HEK293 (cell line): Measurements from ENCODE around the gene METTL6.

ENCODE experiments used
- GLIS2 ChIP-seq: fragments of 450-650 bp; formaldehyde crosslinking; IDR thresholded peaks from 2 replicates; pipeline ENCODE4 v1.5.1; 2016; ENCODE audit warnings: missing biosample characterization, missing genetic modification characterization
- PATZ1 ChIP-seq: fragments of 450-650 bp; formaldehyde crosslinking; IDR thresholded peaks from 2 replicates; pipeline ENCODE4 v1.5.1; 2016; ENCODE audit warnings: missing biosample characterization, missing genetic modification characterization
- YY1 ChIP-seq: fragments of 450-650 bp; formaldehyde crosslinking; IDR thresholded peaks from 2 replicates; pipeline ENCODE4 v1.5.1; 2018; ENCODE audit warnings: missing biosample characterization, missing genetic modification characterization
- ZFP37 ChIP-seq: fragments of 450-650 bp; formaldehyde crosslinking; IDR thresholded peaks from 2 replicates; pipeline ENCODE4 v1.5.1; 2016; ENCODE audit warnings: missing biosample characterization, missing genetic modification characterization
- ZNF121 ChIP-seq: fragments of 450-650 bp; formaldehyde crosslinking; IDR thresholded peaks from 2 replicates; pipeline ENCODE4 v1.5.1; 2016; ENCODE audit warnings: missing biosample characterization, missing genetic modification characterization
- ZNF785 ChIP-seq: fragments of 450-650 bp; formaldehyde crosslinking; IDR thresholded peaks from 2 replicates; pipeline ENCODE4 v1.5.1; 2016; ENCODE audit warnings: missing biosample characterization, missing genetic modification characterization
- TF ChIP-seq, protein P1 (sequence below): fragments of 450-650 bp; formaldehyde crosslinking; IDR thresholded peaks from 2 replicates; pipeline ENCODE4 v1.5.1; 2016; ENCODE audit warnings: missing biosample characterization, missing genetic modification characterization

DNA sequence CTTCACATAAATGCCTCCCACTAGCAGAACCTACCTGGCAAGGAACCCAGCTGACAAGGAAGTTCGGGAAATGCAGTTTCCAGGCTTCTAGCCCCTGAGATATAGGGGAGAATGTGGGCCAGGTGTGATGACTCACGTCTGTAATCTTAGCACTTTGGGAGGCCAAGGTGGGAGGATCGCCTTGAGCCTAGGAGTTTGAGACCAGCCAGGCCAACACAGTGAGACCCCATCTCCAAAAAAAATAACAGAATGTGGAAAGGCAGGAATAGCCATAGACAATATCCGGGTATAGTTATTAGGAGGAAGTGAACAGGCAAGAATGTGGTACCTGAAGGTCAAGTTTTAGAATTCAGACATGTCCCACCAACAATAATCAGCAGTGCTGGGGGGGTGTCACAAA, 54.4 kb downstream of the METTL6 start:
- no peak for TF ChIP-seq YY1 (tag by site-specific recombination)
- TF ChIP-seq ZFP37 (tag by site-specific recombination), result no peak
- TF ChIP-seq, protein P1, sequence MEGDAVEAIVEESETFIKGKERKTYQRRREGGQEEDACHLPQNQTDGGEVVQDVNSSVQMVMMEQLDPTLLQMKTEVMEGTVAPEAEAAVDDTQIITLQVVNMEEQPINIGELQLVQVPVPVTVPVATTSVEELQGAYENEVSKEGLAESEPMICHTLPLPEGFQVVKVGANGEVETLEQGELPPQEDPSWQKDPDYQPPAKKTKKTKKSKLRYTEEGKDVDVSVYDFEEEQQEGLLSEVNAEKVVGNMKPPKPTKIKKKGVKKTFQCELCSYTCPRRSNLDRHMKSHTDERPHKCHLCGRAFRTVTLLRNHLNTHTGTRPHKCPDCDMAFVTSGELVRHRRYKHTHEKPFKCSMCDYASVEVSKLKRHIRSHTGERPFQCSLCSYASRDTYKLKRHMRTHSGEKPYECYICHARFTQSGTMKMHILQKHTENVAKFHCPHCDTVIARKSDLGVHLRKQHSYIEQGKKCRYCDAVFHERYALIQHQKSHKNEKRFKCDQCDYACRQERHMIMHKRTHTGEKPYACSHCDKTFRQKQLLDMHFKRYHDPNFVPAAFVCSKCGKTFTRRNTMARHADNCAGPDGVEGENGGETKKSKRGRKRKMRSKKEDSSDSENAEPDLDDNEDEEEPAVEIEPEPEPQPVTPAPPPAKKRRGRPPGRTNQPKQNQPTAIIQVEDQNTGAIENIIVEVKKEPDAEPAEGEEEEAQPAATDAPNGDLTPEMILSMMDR (tag by site-specific recombination), result no peak
- no peak for TF ChIP-seq GLIS2 (tag by site-specific recombination)
- TF ChIP-seq ZNF121 (tag by site-specific recombination), result peak; percentile 66; the same call in 1 of the 2 replicates
- TF ChIP-seq PATZ1 (tag by site-specific recombination), result no peak
- TF ChIP-seq ZNF785, result no peak
